Stimulated activated CD8-positive, alpha-beta memory T cell treated with anti-CD3 and anti-CD28 coated beads, Interleukin-7, amount 100 ng/mL, for 4 hours (primary cell): ENCODE measurements around the gene BRD4.

Experiments used
- DNase-seq, 2 donors: peaks; one replicate each; pipeline ENCODE4 v3.0.0-alpha.2; 2020; ENCODE audit warnings: low read depth in 2 of 2

The BRD4 gene

GRCh38 chr19:15194938-15195337, 137.4 kb downstream of the BRD4 start:
- DNase-seq = no peak

GRCh38 chr19:15191982-15192381, 140.4 kb downstream of the BRD4 start:
- DNase-seq = no peak

- DNase-seq = no peak
Observed at GRCh38 chr19:15191514-15191913, 140.8 kb downstream of the BRD4 start.

GRCh38 chr19:15188851-15189250, 143.5 kb downstream of the BRD4 start:
- no peak for DNase-seq

GRCh38 chr19:15187026-15188007, 145.0 kb downstream of the BRD4 start:
- DNase-seq = no peak
